Measurements from ENCODE around the gene UST.

DNA sequence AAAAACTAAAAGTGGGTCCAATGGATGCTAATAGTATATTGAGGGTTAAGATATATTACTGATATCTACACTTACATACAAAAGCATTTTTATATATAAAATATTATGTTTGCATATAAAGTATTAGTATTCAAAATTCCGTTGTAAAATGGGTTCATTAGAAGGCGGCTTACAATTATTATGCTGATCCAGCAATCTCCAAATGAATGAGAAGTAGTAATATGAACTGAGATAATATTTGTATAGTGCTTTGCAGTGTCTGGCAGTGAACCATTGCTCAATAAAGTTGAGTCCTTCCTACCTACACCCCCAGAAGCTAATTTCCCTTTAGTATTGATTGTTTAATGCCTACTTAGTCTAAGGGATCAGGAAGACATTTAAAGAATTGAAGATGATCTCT, 146.2 kb downstream of the UST start:
- TF ChIP-seq, protein P1, sequence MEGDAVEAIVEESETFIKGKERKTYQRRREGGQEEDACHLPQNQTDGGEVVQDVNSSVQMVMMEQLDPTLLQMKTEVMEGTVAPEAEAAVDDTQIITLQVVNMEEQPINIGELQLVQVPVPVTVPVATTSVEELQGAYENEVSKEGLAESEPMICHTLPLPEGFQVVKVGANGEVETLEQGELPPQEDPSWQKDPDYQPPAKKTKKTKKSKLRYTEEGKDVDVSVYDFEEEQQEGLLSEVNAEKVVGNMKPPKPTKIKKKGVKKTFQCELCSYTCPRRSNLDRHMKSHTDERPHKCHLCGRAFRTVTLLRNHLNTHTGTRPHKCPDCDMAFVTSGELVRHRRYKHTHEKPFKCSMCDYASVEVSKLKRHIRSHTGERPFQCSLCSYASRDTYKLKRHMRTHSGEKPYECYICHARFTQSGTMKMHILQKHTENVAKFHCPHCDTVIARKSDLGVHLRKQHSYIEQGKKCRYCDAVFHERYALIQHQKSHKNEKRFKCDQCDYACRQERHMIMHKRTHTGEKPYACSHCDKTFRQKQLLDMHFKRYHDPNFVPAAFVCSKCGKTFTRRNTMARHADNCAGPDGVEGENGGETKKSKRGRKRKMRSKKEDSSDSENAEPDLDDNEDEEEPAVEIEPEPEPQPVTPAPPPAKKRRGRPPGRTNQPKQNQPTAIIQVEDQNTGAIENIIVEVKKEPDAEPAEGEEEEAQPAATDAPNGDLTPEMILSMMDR (IDR thresholded peaks at IDR 0.05; ENCODE audit: poor library complexity, severe bottlenecking) = no peak
- TF ChIP-seq, protein P2, sequence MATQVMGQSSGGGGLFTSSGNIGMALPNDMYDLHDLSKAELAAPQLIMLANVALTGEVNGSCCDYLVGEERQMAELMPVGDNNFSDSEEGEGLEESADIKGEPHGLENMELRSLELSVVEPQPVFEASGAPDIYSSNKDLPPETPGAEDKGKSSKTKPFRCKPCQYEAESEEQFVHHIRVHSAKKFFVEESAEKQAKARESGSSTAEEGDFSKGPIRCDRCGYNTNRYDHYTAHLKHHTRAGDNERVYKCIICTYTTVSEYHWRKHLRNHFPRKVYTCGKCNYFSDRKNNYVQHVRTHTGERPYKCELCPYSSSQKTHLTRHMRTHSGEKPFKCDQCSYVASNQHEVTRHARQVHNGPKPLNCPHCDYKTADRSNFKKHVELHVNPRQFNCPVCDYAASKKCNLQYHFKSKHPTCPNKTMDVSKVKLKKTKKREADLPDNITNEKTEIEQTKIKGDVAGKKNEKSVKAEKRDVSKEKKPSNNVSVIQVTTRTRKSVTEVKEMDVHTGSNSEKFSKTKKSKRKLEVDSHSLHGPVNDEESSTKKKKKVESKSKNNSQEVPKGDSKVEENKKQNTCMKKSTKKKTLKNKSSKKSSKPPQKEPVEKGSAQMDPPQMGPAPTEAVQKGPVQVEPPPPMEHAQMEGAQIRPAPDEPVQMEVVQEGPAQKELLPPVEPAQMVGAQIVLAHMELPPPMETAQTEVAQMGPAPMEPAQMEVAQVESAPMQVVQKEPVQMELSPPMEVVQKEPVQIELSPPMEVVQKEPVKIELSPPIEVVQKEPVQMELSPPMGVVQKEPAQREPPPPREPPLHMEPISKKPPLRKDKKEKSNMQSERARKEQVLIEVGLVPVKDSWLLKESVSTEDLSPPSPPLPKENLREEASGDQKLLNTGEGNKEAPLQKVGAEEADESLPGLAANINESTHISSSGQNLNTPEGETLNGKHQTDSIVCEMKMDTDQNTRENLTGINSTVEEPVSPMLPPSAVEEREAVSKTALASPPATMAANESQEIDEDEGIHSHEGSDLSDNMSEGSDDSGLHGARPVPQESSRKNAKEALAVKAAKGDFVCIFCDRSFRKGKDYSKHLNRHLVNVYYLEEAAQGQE (IDR thresholded peaks at IDR 0.05; ENCODE audit: borderline replicate concordance) = no peak
- TF ChIP-seq MXI1 (conservative IDR thresholded peaks at IDR 0.05; ENCODE audit: poor library complexity, severe bottlenecking) = no peak
- no peak for TF ChIP-seq SMC3 (conservative IDR thresholded peaks at IDR 0.05; ENCODE audit: poor library complexity)
- no peak for TF ChIP-seq EZH2 (IDR thresholded peaks at IDR 0.05; ENCODE audit: borderline replicate concordance, insufficient read depth, low read length, poor library complexity, severe bottlenecking)
- TF ChIP-seq POLR2AphosphoS5 (IDR thresholded peaks at IDR 0.05) = no peak
